ENCODE measurements around the gene CLK1.
"Not testable (repeated sequence)": the region's sequence is repeated elsewhere in the genome, so short reads cannot be mapped to it uniquely, and the experiment has no call there.

Gene CLK1

GRCh38 chr2:200864176-200865034, at the start of gene CLK1:
Gene CLK1, minus strand, starts transcription at chr2:200864658. Its CDS starts 2,796 bp downstream, at chr2:200861862.
- peak; percentile 91 for DNase-seq

DNA sequence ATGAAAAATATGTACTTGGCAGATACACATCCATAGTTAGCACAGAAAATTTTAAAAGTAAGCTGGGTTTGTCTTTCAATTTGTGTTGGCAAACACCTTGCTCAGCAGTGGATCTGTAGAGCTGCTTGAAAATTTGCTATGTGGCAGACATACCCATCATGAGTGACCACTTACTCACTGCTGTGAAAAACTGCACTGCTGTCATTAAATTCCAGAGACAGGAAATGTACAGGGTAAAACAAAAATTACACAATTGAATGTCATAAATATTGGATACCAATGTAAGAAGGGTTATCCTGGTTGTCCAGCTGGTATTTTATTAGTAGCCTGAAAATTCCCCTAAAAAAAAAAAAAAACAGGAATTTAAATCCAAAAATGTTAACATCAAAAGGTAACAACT, 49.2 kb upstream of the CLK1 start:
- peak; percentile 83 for DNase-seq

GRCh38 chr2:200909958-200910357, 45.5 kb upstream of the CLK1 start:
- DNase-seq, result no peak

DNA sequence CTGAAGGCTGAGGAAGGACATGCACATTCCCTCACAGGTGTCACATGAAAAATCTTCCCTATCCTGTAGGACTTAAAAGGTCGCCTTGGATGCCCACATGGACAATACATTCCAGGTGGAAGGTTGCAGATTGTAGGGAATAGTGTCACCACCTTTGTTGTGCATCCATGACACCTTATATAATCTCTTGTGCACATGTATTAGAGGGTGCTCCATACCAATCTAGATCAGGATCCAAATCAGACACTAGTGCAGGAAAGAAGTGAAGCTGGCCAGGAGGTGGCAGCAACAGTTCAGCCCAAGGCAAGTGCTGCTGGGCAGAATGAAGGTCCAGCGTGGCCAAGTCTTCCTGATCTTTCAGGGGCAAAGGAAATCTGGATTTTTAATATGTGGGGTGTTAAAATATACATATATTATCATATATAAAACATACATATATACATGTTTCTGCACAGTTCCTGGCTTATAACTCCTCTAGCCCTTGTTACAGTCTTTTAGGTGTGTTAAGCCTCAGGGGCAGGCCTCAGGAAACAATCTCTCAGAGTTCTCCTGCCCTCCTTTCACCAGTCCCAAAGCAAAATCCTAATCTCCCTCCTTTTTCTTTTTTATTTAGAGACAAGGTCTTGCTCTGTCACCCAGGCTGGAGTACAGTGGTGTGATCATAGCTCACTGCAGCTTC, 41.3 kb upstream of the CLK1 start:
- DNase-seq, result peak; percentile 68

DNA sequence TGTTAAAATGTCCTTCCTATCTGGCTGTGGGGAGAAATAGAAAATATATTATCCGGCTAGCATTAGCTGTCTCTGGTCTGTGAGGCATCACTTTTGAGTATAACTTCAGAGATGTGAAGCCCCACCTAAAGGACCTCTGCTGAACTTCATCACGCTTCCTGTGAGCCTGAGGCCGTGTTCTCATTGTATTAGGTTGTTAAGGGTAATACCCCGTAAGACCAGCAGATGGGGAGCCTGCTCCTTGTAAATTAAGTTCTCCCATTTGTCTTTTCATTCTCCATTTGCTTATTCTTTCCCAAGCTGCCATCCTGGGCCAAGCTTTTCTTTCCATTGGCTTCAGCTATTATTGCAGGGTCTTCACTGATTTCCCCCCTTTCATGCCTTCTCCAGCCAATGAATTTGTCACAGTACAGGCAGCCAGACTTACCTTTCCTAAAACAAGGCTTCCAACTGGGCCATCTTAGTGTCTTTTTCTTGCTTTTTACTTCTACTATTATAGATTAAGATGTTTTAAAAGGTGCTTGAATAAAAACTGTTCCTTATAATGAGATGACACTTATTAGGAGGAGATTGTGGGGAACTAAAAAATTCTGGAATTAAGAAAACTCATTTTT, 37.1 kb upstream of the CLK1 start:
- peak; percentile 87 for DNase-seq

DNA sequence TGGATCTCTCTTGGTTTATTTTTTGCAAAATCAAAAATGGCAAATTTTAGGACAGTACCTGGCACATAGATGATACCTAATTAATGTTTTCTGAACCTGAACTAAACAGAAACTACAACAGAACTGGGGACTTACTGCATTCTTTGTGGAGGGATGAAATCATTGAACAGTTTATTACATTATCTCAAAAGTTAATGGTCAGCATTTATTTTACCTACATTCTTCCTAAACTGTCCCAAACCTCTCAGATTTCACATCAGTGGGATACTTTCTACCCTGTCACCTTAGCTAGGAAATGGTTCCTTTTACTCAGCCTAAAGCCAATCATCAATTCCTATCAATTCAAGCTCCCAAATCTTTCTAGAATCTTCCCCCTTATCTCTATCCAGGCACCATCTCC, 35.0 kb upstream of the CLK1 start:
- no peak for DNase-seq

DNA sequence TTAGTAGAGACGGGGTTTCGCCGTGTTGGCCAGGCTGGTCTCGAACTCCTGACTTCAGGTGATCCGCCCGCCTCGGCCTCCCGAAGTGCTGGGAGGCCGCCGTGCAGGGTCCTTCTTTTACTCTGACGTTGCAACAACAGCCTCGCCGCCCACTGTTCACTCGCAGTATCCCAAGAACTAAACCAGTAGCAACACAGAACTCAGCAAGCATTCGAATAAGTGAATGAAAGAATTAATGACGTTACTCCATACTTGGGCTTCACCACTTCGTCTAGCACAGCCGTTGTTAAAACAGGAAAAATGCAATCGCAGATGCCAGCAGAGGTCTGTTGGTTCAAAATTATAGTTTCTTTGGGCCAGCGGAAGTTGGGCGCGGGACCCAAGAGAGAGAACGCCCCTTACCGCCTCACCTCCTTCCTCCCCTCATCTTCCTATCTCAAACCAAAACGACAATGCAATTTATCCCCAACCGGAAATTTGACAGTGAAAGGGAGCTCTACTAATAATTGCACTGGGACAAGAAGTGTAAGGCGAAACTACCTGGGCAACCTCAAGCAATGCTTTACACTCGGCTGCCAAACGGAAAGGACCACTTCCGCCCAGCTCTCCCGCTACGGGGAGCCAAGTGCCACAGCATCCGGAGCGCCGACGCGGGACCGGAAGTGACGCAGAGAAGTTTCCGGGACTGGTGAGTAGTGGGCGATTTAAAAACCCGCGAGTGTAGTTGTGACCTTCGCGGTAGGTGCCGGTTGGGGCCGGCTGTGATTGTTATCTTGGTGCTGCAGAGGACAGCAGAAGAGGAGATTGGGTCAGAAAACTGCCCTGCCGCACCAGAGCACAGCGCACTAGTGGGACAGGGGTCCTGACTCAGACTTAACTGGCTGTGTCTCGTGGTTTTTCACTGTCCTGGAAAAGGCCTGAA, 24.5 kb upstream of the CLK1 start, which contains the start of the genes NIF3L1 and PPIL3:
TSS of gene NIF3L1 (plus strand) at position 668 of the 922 bp plus-strand sequence. CDS start 2,573 bp downstream, outside the sequence.
TSS of gene PPIL3 (minus strand) at position 374 of the 922 bp plus-strand sequence. CDS start 1,462 bp downstream, outside the sequence.
- DNase-seq, result peak; percentile 98

GRCh38 chr2:200881715-200882249, 17.3 kb upstream of the CLK1 start:
- DNase-seq, result not testable (repeated sequence)

DNA sequence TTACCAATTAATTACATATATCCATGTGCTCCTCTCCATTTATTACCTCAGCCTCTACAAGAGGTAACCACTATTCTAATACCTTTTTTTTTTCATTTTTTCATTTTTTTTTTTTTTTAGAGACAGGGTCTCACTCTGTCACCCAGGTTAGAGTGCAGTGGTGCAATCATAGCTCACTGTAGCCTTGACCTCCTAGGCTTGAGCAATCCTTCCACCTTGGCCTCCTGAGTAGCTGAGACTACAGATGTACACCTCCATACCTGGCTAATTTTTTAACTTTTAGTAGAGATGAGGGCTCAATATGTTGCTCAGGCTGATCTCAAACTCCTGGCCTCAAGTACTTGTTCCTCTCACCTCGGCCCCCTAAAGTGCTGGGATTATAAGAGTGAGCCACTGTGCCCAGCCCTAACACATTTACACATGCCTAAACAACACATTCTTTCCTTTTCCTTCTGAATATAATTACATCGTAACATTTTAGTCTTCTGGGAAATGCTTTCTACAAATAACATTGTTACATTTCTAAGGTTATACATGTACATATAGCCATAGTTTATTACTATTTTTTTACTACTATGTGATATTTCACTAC, 13.9 kb upstream of the CLK1 start:
- no peak for DNase-seq

GRCh38 chr2:200877443-200877842, 13.0 kb upstream of the CLK1 start:
- no peak for DNase-seq

GRCh38 chr2:200873560-200873959, 9.1 kb upstream of the CLK1 start:
- no peak for DNase-seq

DNA sequence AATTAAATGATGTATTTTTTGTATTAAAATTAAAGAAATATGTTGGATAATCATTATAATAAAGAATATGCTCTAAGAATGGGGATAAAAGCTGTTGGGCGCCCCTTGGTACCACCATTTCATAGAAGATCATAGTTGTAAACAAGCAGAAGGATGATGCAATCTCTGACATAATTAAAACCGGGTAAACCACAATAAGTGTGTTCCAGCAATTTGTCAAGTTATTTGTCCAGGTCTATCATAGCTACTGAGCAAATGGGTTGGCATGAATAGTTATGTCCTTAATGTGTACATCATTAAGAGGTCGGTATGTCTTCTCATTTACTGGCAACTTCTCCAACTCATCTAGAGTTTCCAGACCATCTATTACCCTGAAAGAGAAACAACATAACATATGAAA, 6.7 kb upstream of the CLK1 start:
- no peak for DNase-seq

GRCh38 chr2:200869014-200869413, 4.6 kb upstream of the CLK1 start:
- DNase-seq, result no peak

DNA sequence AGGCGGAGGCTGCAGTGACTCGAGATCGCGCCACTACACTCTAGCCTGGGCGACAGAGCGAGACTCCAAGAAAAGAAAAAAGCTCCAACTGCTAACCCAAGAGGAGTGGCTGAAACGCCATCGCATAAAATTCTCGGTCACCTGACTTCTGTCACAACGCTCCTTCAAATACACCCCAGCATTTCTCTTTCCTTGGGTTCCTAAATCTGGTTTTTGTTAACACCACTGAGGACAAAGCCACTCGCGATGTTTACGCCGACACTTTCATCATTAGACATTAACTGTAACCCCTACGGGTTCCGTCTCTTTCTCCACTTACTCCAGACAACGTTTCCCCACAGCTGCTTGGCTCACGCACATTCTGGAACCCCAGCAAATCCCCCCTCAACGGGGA, 679 bp downstream of the CLK1 start:
- DNase-seq, result peak; percentile 20

DNA sequence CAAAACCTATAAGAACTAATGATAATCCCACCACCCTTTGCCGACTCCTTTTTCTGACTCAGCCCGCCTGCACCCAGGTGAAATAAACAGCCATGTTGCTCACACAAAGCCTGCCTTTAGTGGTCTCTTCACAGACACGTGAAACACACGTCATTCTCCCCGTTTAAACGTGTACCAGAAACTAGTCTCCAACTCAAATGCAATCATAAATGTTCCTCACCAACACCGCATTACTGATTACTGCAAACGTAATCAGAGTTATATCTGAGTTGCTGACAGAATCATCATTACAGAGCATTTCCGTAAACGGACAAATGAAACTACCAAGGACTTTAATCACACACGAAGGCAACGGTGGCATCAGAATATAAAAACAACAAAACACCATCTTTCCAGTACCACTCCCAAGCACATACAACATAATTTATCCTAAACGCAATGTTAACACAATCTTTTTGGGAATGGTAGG, 1.9 kb downstream of the CLK1 start:
- peak; percentile 67 for DNase-seq

GRCh38 chr2:200861617-200862155, 2.8 kb downstream of the CLK1 start:
- no peak for DNase-seq

- DNase-seq, result no peak
Measured at GRCh38 chr2:200860092-200860795, 4.2 kb downstream of the CLK1 start.

DNA sequence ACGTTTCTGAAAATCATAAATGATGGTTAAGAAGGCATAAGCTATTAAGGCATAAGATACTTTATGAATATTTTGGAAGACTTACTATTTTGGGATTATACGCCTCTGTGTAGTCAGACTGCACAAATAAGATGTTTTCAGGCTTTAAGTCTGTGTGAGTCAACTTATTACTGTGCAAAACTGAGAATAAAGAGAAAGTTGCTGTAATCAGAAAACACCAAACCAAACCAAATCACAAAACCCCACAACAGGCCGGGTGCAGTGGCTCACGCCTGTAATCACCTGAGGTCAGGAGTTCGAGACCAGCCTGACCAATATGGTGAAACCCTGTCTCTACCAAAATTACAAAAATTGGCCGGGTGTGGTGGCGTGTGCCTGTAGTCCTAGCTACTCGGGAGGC, 7.7 kb downstream of the CLK1 start:
- DNase-seq, result no peak

- no peak for DNase-seq
Measured at GRCh38 chr2:200852605-200853004, 11.9 kb downstream of the CLK1 start.

DNA sequence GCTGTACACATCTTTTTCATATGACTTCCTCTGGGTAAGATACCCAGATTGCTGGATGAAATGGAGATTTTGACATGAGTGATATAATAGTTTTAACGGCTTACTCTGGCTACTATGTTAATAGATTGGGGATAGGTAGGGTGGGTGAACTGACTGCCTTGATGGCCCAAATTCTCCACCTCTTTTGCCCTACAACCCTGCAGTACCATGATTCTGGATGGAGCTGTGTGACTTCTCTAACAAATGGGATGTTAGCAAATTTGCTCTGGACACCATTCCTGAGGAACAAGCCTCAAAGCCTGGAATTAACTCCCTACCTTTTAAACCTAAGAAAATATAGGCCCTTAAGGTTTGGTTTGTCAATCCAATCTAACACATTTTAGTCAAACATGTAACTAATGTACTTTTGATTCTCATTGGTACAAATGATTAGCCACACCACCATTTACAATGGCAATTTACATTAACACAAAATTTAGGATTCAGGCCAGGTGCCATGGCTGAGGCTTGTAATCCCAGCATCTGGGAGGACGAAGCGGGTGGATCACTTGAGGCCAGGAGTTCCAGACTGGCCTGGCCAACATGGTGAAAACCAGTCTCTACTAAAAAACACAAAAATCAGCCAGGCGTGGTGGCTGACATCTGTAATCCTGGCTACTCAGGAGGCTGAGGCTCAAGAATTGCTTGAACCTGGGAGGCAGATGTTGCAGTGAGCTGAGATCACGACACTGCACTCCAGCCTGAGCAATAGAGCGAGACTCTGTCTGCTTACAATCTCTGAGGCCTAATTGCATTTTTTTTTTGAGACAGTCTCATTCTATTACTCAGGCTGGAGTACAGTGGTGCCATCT, 12.8 kb downstream of the CLK1 start:
- DNase-seq, result no peak
